C4-2B (cell line): ENCODE data around the gene KRTAP10-2.

ENCODE experiments used
- H3K27ac ChIP-seq: fragments of 450-650 bp; 2 replicates; pipeline ENCODE4 v1.5.1; 2017
- CTCF ChIP-seq: fragments of 450-650 bp; conservative IDR thresholded peaks from 2 replicates; pipeline ENCODE4 v1.5.1; 2017; ENCODE audit warnings: mild to moderate bottlenecking
- ZFX ChIP-seq: fragments of 450-650 bp; IDR thresholded peaks from 2 replicates; pipeline ENCODE4 v1.6.1; 2017

The KRTAP10-2 gene

GRCh38 chr21:44594406-44594916 is 43.2 kb upstream of the KRTAP10-2 start:
- TF ChIP-seq CTCF (no peak), ZFX (no peak)
- no peak overlapping the region for H3K27ac ChIP-seq

- TF ChIP-seq ZFX: no peak
- no peak for TF ChIP-seq CTCF
- no peak overlapping the region for H3K27ac ChIP-seq
Observed at GRCh38 chr21:44593598-44594405, 42.5 kb upstream of the KRTAP10-2 start.

- peak within 1 kb of the TSS; percentile 54 for H3K27ac ChIP-seq
Observed at GRCh38 chr21:44592446-44593311, 41.4 kb upstream of the KRTAP10-2 start, which contains the start of gene KRTAP10-6. TSS of gene KRTAP10-6 (minus strand) at chr21:44592505. CDS start at chr21:44592484, 21 bp downstream.

GRCh38 chr21:44591801-44592130 is 40.5 kb upstream of the KRTAP10-2 start:
- peak overlapping the region; percentile 54 for H3K27ac ChIP-seq

More at GRCh38 chr21:44592446-44593311, 41.4 kb upstream of the KRTAP10-2 start, which contains the start of gene KRTAP10-6:
- TF ChIP-seq CTCF (no peak), ZFX (no peak)

- H3K27ac ChIP-seq: peak overlapping the region; percentile 54
Observed at GRCh38 chr21:44590897-44591800, 39.8 kb upstream of the KRTAP10-2 start.

GRCh38 chr21:44590311-44590721 is 39.0 kb upstream of the KRTAP10-2 start:
- no peak overlapping the region for H3K27ac ChIP-seq
- TF ChIP-seq ZFX (no peak), CTCF (no peak)

- TF ChIP-seq CTCF (no peak), ZFX (no peak)
Observed at GRCh38 chr21:44589586-44590305, 38.4 kb upstream of the KRTAP10-2 start.

More at GRCh38 chr21:44589586-44590305, 38.4 kb upstream of the KRTAP10-2 start:
- H3K27ac ChIP-seq: no peak overlapping the region
